Measurements from ENCODE around the gene HEBP2.
"Not testable (repeated sequence)": the region's sequence is repeated elsewhere in the genome, so short reads cannot be mapped to it uniquely, and the experiment has no call there.

HEBP2 gene, protein sequence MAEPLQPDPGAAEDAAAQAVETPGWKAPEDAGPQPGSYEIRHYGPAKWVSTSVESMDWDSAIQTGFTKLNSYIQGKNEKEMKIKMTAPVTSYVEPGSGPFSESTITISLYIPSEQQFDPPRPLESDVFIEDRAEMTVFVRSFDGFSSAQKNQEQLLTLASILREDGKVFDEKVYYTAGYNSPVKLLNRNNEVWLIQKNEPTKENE

DNA sequence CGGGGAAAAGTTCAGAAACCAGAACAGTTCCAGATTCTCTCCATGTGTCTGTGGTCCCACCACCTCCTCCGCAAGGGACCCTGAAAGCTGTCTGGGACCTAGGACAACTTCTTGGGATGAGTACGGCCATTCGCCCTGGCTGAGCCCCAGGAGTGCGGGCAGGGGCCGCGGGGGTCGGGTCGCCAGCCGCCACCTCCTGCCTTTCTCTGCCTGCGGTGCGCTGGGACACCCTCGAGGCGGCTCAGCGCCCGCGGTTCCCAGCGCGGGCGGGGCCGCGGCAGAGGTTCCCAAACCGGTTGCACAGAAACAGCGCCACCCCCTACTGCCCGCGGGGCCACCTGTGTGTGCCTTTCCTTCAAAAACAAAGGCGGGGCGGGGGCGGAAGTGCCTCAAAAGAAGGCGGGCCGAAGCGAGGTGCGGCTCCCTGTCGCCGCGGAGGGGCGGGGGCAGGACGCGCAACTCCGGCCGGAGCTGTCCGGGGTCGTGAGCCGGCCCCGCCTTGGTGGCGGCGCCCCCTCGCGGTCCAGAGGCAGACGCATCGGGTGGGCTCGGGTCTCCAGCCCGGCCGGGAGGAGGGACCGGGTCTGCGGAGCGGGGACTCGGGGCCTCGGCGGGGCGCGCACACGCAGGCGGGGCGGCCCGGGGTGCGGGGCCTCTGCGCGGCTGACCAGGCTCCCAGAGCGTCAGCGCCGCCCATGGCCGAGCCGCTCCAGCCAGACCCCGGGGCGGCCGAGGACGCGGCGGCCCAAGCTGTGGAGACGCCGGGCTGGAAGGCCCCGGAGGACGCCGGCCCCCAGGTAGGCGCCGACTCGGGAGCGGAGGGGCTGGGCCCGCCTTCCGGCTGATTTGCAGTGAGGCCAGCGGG lies at the start of gene HEBP2:
Gene HEBP2 (plus strand): TSS at position 423 of the 865 bp plus-strand sequence. CDS start 273 bp downstream, at position 696.
- TF ChIP-seq, protein P1, sequence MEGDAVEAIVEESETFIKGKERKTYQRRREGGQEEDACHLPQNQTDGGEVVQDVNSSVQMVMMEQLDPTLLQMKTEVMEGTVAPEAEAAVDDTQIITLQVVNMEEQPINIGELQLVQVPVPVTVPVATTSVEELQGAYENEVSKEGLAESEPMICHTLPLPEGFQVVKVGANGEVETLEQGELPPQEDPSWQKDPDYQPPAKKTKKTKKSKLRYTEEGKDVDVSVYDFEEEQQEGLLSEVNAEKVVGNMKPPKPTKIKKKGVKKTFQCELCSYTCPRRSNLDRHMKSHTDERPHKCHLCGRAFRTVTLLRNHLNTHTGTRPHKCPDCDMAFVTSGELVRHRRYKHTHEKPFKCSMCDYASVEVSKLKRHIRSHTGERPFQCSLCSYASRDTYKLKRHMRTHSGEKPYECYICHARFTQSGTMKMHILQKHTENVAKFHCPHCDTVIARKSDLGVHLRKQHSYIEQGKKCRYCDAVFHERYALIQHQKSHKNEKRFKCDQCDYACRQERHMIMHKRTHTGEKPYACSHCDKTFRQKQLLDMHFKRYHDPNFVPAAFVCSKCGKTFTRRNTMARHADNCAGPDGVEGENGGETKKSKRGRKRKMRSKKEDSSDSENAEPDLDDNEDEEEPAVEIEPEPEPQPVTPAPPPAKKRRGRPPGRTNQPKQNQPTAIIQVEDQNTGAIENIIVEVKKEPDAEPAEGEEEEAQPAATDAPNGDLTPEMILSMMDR (conservative IDR thresholded peaks at IDR 0.05; ENCODE audit: control insufficient read depth, insufficient read depth, low read depth, low read length) = no peak
- H3K4me3 ChIP-seq (ENCODE audit: control insufficient read depth, low read depth, low read length) = peak within 1 kb of the TSS; percentile 79
- peak; percentile 62 for DNase-seq (ENCODE audit: low read depth)

DNA sequence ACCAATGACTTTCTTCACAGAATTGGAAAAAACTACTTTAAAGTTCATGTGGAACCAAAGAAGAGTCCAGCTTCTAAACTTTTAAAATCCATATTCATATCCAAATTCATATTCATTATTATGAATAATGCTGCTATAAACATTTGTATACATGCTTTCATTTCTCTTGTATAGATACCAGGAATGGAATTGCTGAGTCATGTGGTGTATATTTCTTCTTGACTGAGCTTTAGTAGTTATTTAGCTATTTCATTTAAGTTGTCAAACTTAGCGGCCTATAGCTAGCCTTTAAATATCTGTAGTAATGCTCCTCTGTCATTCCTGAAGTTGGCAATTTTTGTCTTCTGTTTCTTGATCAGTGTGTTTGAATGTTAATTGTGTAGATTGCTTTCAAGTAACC lies 46.1 kb upstream of the HEBP2 start:
- no peak overlapping the region for H3K4me3 ChIP-seq (ENCODE audit: control insufficient read depth, low read depth, low read length)
- DNase-seq (ENCODE audit: low read depth) = no peak
- TF ChIP-seq, protein P1 (conservative IDR thresholded peaks at IDR 0.05; ENCODE audit: control insufficient read depth, insufficient read depth, low read depth, low read length) = no peak

DNA sequence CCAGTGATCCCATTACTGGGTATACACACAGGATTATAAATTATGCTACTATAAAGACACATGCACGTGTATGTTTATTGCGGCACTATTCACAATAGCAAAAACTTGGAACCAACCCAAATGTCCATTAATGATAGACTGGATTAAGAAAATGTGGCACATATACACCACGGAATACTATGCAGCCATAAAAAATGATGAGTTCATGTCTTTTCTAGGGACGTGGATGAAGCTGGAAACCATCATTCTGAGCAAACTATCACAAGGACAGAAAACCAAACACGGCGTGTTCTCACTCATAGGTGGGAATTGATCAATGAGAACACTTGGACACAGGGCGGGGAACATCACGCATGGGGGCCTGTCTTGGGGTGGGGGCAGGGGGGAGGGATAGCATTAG lies 35.3 kb upstream of the HEBP2 start:
- H3K4me3 ChIP-seq (ENCODE audit: control insufficient read depth, low read depth, low read length); DNase-seq (ENCODE audit: low read depth): not testable (repeated sequence)

DNA sequence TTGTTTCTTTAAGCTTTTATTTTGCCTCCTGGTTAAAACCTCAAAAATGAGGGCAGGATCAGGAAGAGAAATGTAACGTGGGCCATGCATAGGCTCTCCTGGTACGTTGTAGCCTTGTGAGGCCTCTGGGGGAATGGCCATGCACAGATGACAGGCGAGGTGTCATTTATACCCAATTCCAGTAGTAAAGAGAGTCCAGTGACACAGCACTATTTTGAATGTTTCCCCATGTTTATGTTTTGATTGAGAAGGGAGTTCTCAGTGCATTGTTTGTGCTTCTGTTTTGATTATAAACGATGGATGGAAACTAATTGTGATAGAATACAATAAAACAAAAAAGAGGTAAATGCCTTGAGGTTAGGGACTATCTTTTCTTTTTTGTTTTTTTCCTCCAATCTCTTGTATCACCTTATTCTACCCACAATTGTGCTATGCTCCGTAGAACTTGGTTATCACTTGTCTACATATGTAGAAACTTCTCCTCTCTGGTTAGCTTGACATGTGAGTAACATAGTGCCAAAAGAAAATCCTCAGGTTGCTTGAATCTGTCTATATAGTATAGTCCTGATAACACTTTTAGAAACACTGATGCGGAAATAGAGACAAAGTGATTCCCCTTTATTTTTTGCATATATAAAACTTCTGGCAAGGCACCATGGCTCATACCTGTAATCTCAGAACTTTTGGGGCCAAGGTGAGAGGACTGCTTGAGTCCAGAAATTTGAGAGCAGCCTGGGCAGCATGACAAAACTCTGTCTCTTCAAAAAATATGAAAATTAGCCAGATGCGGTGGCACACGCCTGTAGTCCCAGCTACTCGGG lies 33.2 kb upstream of the HEBP2 start:
- H3K4me3 ChIP-seq (ENCODE audit: control insufficient read depth, low read depth, low read length) = no peak overlapping the region
- TF ChIP-seq, protein P1 (conservative IDR thresholded peaks at IDR 0.05; ENCODE audit: control insufficient read depth, insufficient read depth, low read depth, low read length) = no peak
- no peak for DNase-seq (ENCODE audit: low read depth)

DNA sequence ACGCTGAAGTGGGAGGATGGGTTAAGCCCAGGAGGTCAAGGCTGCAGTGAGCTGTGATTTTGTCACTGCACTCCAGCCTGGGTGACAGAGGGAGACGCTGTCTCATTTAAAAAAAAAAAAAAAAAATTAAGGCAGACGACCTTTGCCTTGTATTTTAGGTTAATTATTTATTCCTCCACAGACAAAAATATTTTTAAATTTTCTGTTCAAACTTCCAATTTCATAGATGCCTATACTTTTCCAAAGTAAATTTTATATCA lies 32.6 kb upstream of the HEBP2 start:
- H3K4me3 ChIP-seq (ENCODE audit: control insufficient read depth, low read depth, low read length) = no peak overlapping the region
- TF ChIP-seq, protein P1 (conservative IDR thresholded peaks at IDR 0.05; ENCODE audit: control insufficient read depth, insufficient read depth, low read depth, low read length) = no peak
- no peak for DNase-seq (ENCODE audit: low read depth)

DNA sequence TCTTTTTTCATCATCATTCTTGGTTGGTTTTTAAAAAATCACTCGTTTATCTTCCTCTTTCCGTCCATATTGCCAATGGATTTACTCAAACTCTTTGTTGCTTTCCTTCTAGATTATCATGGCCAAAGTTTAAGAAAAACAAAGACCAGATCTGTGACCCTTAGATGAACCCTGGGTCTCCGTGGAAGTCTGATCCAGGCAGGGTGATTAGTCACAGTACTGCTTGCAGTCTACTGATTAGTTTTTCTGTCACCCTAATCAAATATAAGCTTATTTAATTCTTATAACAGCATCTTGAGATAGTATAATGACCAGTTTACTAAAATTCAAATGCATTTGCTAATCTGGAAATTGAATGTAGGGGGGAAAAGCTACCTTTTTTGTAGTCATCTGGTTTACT lies 32.3 kb upstream of the HEBP2 start:
- H3K4me3 ChIP-seq (ENCODE audit: control insufficient read depth, low read depth, low read length) = no peak overlapping the region
- TF ChIP-seq, protein P1 (conservative IDR thresholded peaks at IDR 0.05; ENCODE audit: control insufficient read depth, insufficient read depth, low read depth, low read length) = no peak
- DNase-seq (ENCODE audit: low read depth) = peak; percentile 32
